Body of pancreas (tissue), 4 donors: ENCODE data around the gene KAT6B. TPM values are rescaled to one million over a fixed set of nuclear protein-coding genes. Genes with fewer than 3 reads are reported as not detected.
"Not testable (repeated sequence)": the region's sequence is repeated elsewhere in the genome, so short reads cannot be mapped to it uniquely, and the experiment has no call there.

Experiments used
- ATAC-seq: fragments of 150-250 bp; one replicate; pipeline ENCODE4 v1.9.1; 2016
- DNase-seq, 4 donors: peaks; one replicate each; pipeline ENCODE4 v3.0.0-alpha.2; 2019
- H3K27ac ChIP-seq, 4 donors: fragments of 200-600 bp; sonication (generic); 1 replicate in 3 of 4; 2 replicates in 1 of 4; pipeline versions ENCODE4 v1.5.1 to v1.6.1; 2016 to 2019; ENCODE audit warnings: mild to moderate bottlenecking in 1 of 4, mixed read lengths in 1 of 4, moderate library complexity in 1 of 4
- H3K27me3 ChIP-seq, 2 donors: fragments of 200-600 bp; sonication (generic); one replicate each; pipeline ENCODE4 v1.6.0; 2016; ENCODE audit warnings: mild to moderate bottlenecking in 1 of 2
- H3K36me3 ChIP-seq, 2 donors: fragments of 200-600 bp; sonication (generic); replicated peaks in 1 of 2; 2 replicates each; pipeline ENCODE4 v1.5.1; 2016; ENCODE audit warnings: low read depth in 2 of 2; ENCODE audit not compliant: insufficient read depth in 1 of 2
- H3K4me1 ChIP-seq: fragments of 200-600 bp; sonication (generic); one replicate; pipeline ENCODE4 v1.6.0; 2016
- H3K4me3 ChIP-seq, 2 donors: fragments of 200-600 bp; sonication (generic); 1 replicate in 1 of 2; 2 replicates in 1 of 2; pipeline ENCODE4 v1.5.1; 2016 to 2019
- H3K9me3 ChIP-seq, 3 donors: fragments of 200-600 bp; sonication (generic); 1 replicate in 2 of 3; 2 replicates in 1 of 3; pipeline ENCODE4 v1.5.1; 2016
- POLR2A ChIP-seq, 3 donors: fragments of 450-650 bp; IDR thresholded peaks; one replicate each; pipeline ENCODE4 v1.6.1; 2016; ENCODE audit warnings: antibody characterized with exemption in 3 of 3, mild to moderate bottlenecking in 2 of 3
- WGBS, 2 donors: methylation state at CpG; one replicate each; pipeline ENCODE4 v1.1.5; 2017; 5-methylcytosine and 5-hydroxymethylcytosine counted together
- intact Hi-C: fragments of 100-400 bp; cut with DNase I; formaldehyde crosslinking; loops from one replicate; pipeline ENCODE4 v1.15.1; 2023
- total RNA-seq, 2 donors: library from RNA; depleted of rRNA; stranded (reverse); fragments of >200 nt; gene quantifications; one replicate each; pipeline ENCODE4 v1.1.0, GENCODE V29; 2016
- TF ChIP-seq, protein P1 (sequence below), 7 experiments: fragments of 450-650 bp in 4 of 7; fragments of 200-600 bp in 3 of 7; sonication (generic) in 3 of 7; IDR thresholded peaks; one replicate each; pipeline ENCODE4 v1.5.1; 2016 to 2019; ENCODE audit warnings: antibody characterized with exemption in 7 of 7

KAT6B gene
- total RNA-seq, 2 donors from 2014 or later: 39.9 to 45.9 TPM

DNA sequence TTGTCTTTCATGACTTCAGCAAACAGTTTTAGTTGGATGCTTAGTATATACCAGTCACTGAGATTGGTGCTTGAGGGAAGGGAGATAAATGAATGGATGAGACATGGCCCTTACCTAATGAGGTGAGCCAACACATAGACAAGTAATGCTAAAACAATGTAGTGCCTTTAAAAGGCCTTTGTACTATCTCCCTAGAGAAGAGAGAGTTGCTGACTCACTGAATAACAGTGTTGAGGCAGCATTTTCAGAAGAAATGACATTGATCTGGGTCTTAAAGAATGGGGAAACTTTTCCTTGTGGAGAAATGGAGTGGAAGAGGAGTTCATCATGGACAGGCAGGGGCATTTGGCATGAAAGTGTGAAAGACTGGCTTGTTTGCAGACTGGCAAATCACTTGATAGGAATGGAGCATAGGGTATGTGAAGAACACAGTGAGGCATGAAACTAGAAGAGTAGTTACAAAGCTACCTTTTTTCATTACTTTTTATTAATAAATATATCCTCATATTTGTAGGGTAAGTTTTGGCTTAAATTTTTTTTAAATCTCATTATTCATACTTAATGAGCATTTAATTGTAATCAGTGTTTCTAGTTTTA, 91.2 kb downstream of the KAT6B start:
- no peak overlapping the region for H3K4me3 ChIP-seq
- ATAC-seq: peak; percentile 73
- no peaks in the 10 kb centered on the region for H3K36me3 ChIP-seq
- intact Hi-C loops: no loop called here
- DNase-seq: no peak
- H3K9me3 ChIP-seq: no peaks in the 10 kb centered on the region
- H3K4me1 ChIP-seq: peaks cover 41% of the 10 kb centered on the region
- peak overlapping the region in 1 of 4 donors; percentile 8 for H3K27ac ChIP-seq
- no peak for TF ChIP-seq POLR2A (IDR thresholded peaks at IDR 0.05)
- TF ChIP-seq, protein P1, sequence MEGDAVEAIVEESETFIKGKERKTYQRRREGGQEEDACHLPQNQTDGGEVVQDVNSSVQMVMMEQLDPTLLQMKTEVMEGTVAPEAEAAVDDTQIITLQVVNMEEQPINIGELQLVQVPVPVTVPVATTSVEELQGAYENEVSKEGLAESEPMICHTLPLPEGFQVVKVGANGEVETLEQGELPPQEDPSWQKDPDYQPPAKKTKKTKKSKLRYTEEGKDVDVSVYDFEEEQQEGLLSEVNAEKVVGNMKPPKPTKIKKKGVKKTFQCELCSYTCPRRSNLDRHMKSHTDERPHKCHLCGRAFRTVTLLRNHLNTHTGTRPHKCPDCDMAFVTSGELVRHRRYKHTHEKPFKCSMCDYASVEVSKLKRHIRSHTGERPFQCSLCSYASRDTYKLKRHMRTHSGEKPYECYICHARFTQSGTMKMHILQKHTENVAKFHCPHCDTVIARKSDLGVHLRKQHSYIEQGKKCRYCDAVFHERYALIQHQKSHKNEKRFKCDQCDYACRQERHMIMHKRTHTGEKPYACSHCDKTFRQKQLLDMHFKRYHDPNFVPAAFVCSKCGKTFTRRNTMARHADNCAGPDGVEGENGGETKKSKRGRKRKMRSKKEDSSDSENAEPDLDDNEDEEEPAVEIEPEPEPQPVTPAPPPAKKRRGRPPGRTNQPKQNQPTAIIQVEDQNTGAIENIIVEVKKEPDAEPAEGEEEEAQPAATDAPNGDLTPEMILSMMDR (IDR thresholded peaks at IDR 0.05): no peak
- H3K27me3 ChIP-seq: no peaks in the 10 kb centered on the region

DNA sequence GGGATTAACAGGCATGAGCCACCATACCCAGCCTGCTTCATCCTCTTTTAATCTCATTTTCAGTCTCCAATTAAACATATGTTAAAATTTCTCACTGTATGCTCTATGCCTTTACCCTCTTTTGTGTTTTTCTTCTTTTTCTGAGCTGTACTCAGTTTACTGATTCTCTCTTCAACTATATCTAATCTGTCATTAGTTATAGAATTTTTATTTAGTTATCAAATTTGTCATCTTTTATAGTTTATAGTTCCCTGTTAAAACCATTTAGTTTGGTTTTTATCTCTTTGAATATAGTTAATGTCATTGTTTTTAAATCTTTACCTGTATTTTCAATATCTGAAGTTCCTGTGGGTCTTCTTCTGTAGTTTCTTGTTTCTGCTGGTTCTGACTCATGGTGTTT, 93.3 kb downstream of the KAT6B start:
- no peak for DNase-seq
- H3K4me1 ChIP-seq: peaks cover 58% of the 10 kb centered on the region
- H3K27me3 ChIP-seq: no peaks in the 10 kb centered on the region
- intact Hi-C loops: no loop called here
- H3K4me3 ChIP-seq: no peak overlapping the region
- no peaks in the 10 kb centered on the region for H3K9me3 ChIP-seq
- ATAC-seq: no peak
- H3K36me3 ChIP-seq: no peaks in the 10 kb centered on the region
- H3K27ac ChIP-seq: no peak overlapping the region
- no peak for TF ChIP-seq POLR2A (IDR thresholded peaks at IDR 0.05)
- TF ChIP-seq, protein P1 (IDR thresholded peaks at IDR 0.05): no peak

DNA sequence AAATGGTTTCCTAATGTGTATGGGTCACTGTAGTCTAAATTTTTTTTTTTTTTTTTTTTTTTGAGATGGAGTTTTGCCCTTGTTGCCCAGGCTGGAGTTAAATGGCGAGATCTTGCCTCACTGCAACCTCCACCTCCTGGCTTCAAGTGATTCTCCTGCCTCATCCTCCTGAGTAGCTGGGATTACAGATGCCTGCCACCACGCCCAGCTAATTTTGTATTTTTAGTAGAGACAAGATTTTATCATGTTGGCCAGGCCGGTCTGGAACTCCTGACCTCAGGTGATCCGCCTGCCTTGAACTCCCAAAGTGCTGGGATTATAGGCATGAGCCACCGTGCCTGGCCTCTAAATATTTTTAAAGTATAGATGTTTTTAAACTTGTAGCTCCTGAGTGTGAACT, 94.7 kb downstream of the KAT6B start:
- DNase-seq, ATAC-seq, intact Hi-C loops, H3K27me3 ChIP-seq, H3K27ac ChIP-seq, H3K9me3 ChIP-seq, H3K36me3 ChIP-seq, H3K4me3 ChIP-seq: not testable (repeated sequence)
- 87 to 92% methylated on average over 5 of the region's 5 CpGs for WGBS, 2 donors
- H3K4me1 ChIP-seq: peaks cover 72% of the 10 kb centered on the region

DNA sequence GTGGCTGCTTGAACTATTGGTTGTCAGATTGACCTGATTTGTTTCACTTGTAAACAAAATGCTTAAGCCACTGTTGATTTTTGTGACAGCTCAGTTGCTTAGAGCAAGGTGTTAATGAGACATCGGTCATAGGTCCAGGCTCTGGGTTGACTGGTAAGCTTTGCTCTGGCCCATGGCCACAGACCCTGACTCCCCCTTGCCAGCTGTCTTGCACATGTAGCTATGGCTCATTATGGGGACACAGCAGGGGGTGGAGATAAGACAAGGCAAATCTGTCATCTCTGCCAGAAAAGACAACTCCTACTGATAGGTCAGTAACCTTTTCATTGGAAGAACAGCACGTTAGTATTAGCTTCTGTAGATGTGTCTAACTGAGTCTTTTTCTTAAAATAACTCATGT, 95.3 kb downstream of the KAT6B start:
- 14 to 15% methylated on average over 2 of the region's 2 CpGs for WGBS, 2 donors
- H3K9me3 ChIP-seq: no peaks in the 10 kb centered on the region
- H3K27me3 ChIP-seq: no peaks in the 10 kb centered on the region
- DNase-seq: peak in 2 of 4 donors; percentile 14 to 31
- no peaks in the 10 kb centered on the region for H3K36me3 ChIP-seq
- TF ChIP-seq, protein P1 (IDR thresholded peaks at IDR 0.05): no peak
- no peak for TF ChIP-seq POLR2A (IDR thresholded peaks at IDR 0.05)
- peak overlapping the region in 2 of 4 donors; percentile 4 to 22 for H3K27ac ChIP-seq
- intact Hi-C loops: no loop called here
- peaks cover 73% of the 10 kb centered on the region for H3K4me1 ChIP-seq
- H3K4me3 ChIP-seq: no peak overlapping the region
- ATAC-seq: no peak

DNA sequence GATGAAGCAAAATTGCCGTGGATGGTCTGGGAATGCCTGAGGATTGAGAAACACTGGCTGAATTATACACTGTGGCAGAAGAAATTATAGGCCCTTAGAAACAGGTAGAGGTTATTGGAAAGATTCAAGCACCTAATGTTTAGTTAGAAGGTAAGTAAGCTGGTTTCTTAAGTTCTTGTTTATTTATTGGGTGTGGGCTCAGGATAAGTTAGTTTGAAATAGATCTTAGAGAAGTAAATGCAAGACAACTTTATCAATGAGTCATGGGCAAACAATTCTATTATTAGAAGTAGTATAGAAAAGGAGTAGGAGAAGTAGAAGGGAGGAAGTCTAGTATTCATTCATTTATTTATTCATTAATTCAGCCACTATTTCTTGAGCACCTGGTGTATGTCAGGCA, 96.5 kb downstream of the KAT6B start:
- Histone ChIP-seq H3K4me1 (peaks cover 71% of the 10 kb centered on the region), H3K27ac (peak overlapping the region in 3 of 4 donors; percentile 4 to 69 (median 58)), H3K4me3 (no peak overlapping the region), H3K36me3 (no peaks in the 10 kb centered on the region), H3K9me3 (no peaks in the 10 kb centered on the region), H3K27me3 (no peaks in the 10 kb centered on the region)
- TF ChIP-seq, protein P1 (IDR thresholded peaks at IDR 0.05): no peak
- TF ChIP-seq POLR2A (IDR thresholded peaks at IDR 0.05): no peak
- DNase-seq (no peak), ATAC-seq (no peak)
- WGBS, 2 donors: 38% methylated on average over 1 of the region's 1 CpG
- intact Hi-C loops: no loop called here
